Esophagus muscularis mucosa (tissue), 3 donors: ENCODE data around the gene CACFD1.

Source experiments
- CTCF ChIP-seq, 3 experiments: fragments of 200-600 bp in 2 of 3; fragments of 450-650 bp in 1 of 3; sonication (generic) in 2 of 3; IDR thresholded peaks; one replicate each; pipeline ENCODE4 v1.5.1; 2017 to 2019; ENCODE audit warnings: antibody characterized with exemption in 3 of 3, mild to moderate bottlenecking in 2 of 3, moderate library complexity in 1 of 3
- POLR2A ChIP-seq: fragments of 450-650 bp; IDR thresholded peaks from one replicate; pipeline ENCODE4 v1.6.1; 2017; ENCODE audit warnings: antibody characterized with exemption, moderate library complexity, mild to moderate bottlenecking, low read depth
- POLR2AphosphoS5 ChIP-seq, 2 donors: sonication (generic); formaldehyde crosslinking; IDR thresholded peaks; one replicate each; pipeline ENCODE4 v1.6.1; 2017; ENCODE audit warnings: antibody characterized with exemption in 2 of 2

GRCh38 chr9:133458643-133459312 is 1.0 kb upstream of the CACFD1 start:
- no peak for TF ChIP-seq CTCF (IDR thresholded peaks at IDR 0.05)
- no peak for TF ChIP-seq POLR2AphosphoS5 (IDR thresholded peaks at IDR 0.05)
- TF ChIP-seq POLR2A: no peak
